Naive thymus-derived CD4-positive, alpha-beta T cell (primary cell): ENCODE results near the gene RDH8. TPM values are rescaled to one million over a fixed set of nuclear protein-coding genes. Genes with fewer than 3 reads are reported as not detected.

Source experiments
- ATAC-seq: fragments of 150-1000 bp; cut with Tn5 transposase; 2 replicates; pipeline ENCODE4 v1.10.0; 2021; ENCODE audit warnings: mild to moderate bottlenecking, moderate library complexity
- CTCF ChIA-PET: fragments of 350-600 bp; sonication (Branson Sonifier 250); formaldehyde crosslinking; loops from one replicate; lab custom pipeline; 2021; ENCODE audit warnings: antibody characterized with exemption; lab: Charles Lee
- POLR2A ChIA-PET: fragments of 350-600 bp; sonication (Branson Sonifier 250); formaldehyde crosslinking; loops from one replicate; lab custom pipeline; 2021; ENCODE audit warnings: antibody characterized with exemption, inconsistent platforms; lab: Charles Lee
- DNase-seq, 9 donors: peaks; one replicate each; pipeline versions ENCODE4 v3.0.0 to v3.0.0-alpha.2; 2020 to 2022; ENCODE audit warnings: mixed read lengths in 1 of 9
- H3K27ac ChIP-seq: one replicate; pipeline ENCODE4 v1.7.0; 2013; ENCODE audit warnings: mild to moderate bottlenecking, low read depth, low read length, moderate library complexity
- H3K27me3 ChIP-seq, 2 donors: one replicate each; pipeline ENCODE4 v1.7.0; 2013; ENCODE audit warnings: low read length in 2 of 2, mild to moderate bottlenecking in 2 of 2, moderate library complexity in 2 of 2; ENCODE audit not compliant: control insufficient read depth in 2 of 2, insufficient read depth in 2 of 2
- H3K36me3 ChIP-seq, 3 experiments: 1 replicate in 2 of 3; 2 replicates in 1 of 3; pipeline ENCODE4 v1.7.0; 2013; ENCODE audit warnings: low read length in 3 of 3, mild to moderate bottlenecking in 3 of 3, moderate library complexity in 1 of 3; ENCODE audit not compliant: insufficient read depth in 3 of 3, control insufficient read depth in 2 of 3
- H3K4me1 ChIP-seq, 2 donors: one replicate each; pipeline ENCODE4 v1.7.0; 2013; ENCODE audit warnings: low read length in 2 of 2, mild to moderate bottlenecking in 2 of 2, moderate library complexity in 1 of 2; ENCODE audit not compliant: control insufficient read depth in 2 of 2, insufficient read depth in 2 of 2
- H3K4me3 ChIP-seq: 2 replicates; pipeline ENCODE4 v1.7.0; 2013; ENCODE audit warnings: mild to moderate bottlenecking, low read length
- H3K9me3 ChIP-seq, 3 experiments: 1 replicate in 2 of 3; 2 replicates in 1 of 3; pipeline ENCODE4 v1.7.0; 2013; ENCODE audit warnings: low read length in 3 of 3; ENCODE audit not compliant: control insufficient read depth in 2 of 3
- H3K27ac Mint-ChIP-seq, 9 donors: one replicate each; pipeline ENCODE4 v1.8.0; 2020 to 2022; ENCODE audit warnings: mixed read lengths in 9 of 9, mild to moderate bottlenecking in 8 of 9, moderate library complexity in 5 of 9, inconsistent platforms in 2 of 9
- H3K27me3 Mint-ChIP-seq, 5 donors: one replicate each; pipeline ENCODE4 v1.8.0; 2021 to 2022; ENCODE audit warnings: mixed read lengths in 5 of 5, mild to moderate bottlenecking in 1 of 5
- H3K36me3 Mint-ChIP-seq, 5 donors: one replicate each; pipeline ENCODE4 v1.8.0; 2020 to 2022; ENCODE audit warnings: mixed read lengths in 5 of 5, mild to moderate bottlenecking in 3 of 5, inconsistent platforms in 1 of 5
- H3K4me1 Mint-ChIP-seq, 7 donors: one replicate each; pipeline ENCODE4 v1.8.0; 2020 to 2022; ENCODE audit warnings: mixed read lengths in 7 of 7, mild to moderate bottlenecking in 3 of 7, inconsistent platforms in 1 of 7
- H3K4me3 Mint-ChIP-seq, 10 donors: one replicate each; pipeline ENCODE4 v1.8.0; 2020 to 2022; ENCODE audit warnings: mild to moderate bottlenecking in 10 of 10, mixed read lengths in 10 of 10, moderate library complexity in 6 of 10, inconsistent platforms in 2 of 10
- H3K9me3 Mint-ChIP-seq, 11 donors: one replicate each; pipeline ENCODE4 v1.8.0; 2020 to 2022; ENCODE audit warnings: mixed read lengths in 11 of 11, mild to moderate bottlenecking in 4 of 11, inconsistent platforms in 1 of 11, moderate library complexity in 1 of 11
- intact Hi-C, 2 donors: fragments of 100-400 bp; cut with micrococcal nuclease; formaldehyde crosslinking; loops; one replicate each; pipeline ENCODE4 v1.15.1; 2023
- polyA plus RNA-seq, 2 donors: library from polyadenylated mRNA; unstranded; fragments of 300-500 nt; fragmentation: Illumina TruSeq; gene quantifications; one replicate each; pipeline ENCODE4 v1.2.3, GENCODE V29; 2021
- total RNA-seq, 6 experiments: library from RNA in 5 of 6; stranded (reverse) in 5 of 6; gene quantifications; 1 replicate in 5 of 6; 2 replicates in 1 of 6; pipeline ENCODE4 v1.2.3 and lab custom pipeline; 2021 to 2026

The RDH8 gene
- total and polyA plus RNA-seq, 7 experiments from 2014 or later = not detected

GRCh38 chr19:9970481-9970880 lies 42.8 kb upstream of the RDH8 start:
- Histone ChIP-seq H3K9me3 (no peaks in the 10 kb centered on the region), H3K27me3 (no peaks in the 10 kb centered on the region), H3K36me3 (no peaks in the 10 kb centered on the region), H3K27ac (no peak overlapping the region), H3K4me1 (no peaks in the 10 kb centered on the region), H3K4me3 (no peak overlapping the region)
- H3K27me3 Mint-ChIP-seq = peaks cover 20 to 45% (median 38%) of the 10 kb centered on the region in 5 donors
- ChIA-PET CTCF (no interaction called here), POLR2A (no interaction called here)
- no peak overlapping the region for H3K4me3 Mint-ChIP-seq
- intact Hi-C loops = no loop called here
- H3K36me3 Mint-ChIP-seq = peaks cover 0 to 4% (median 0%) of the 10 kb centered on the region in 5 donors
- H3K27ac Mint-ChIP-seq = no peak overlapping the region
- H3K4me1 Mint-ChIP-seq = peaks cover 0 to 15% (median 4%) of the 10 kb centered on the region in 7 donors
- H3K9me3 Mint-ChIP-seq = peaks cover 0 to 5% (median 0%) of the 10 kb centered on the region in 11 donors
- DNase-seq (no peak), ATAC-seq (no peak)

GRCh38 chr19:9971166-9971897 lies 42.0 kb upstream of the RDH8 start:
- H3K27ac ChIP-seq = no peak overlapping the region
- no peaks in the 10 kb centered on the region for H3K4me1 ChIP-seq
- peaks cover 0 to 15% (median 4%) of the 10 kb centered on the region in 7 donors for H3K4me1 Mint-ChIP-seq
- POLR2A ChIA-PET = no interaction called here
- H3K27ac Mint-ChIP-seq = no peak overlapping the region
- H3K9me3 ChIP-seq = no peaks in the 10 kb centered on the region
- no peaks in the 10 kb centered on the region for H3K27me3 ChIP-seq
- no peak for DNase-seq
- H3K36me3 ChIP-seq = no peaks in the 10 kb centered on the region
- no peak for ATAC-seq
- intact Hi-C loops = no loop called here
- H3K4me3 ChIP-seq = no peak overlapping the region
- peaks cover 0 to 4% (median 0%) of the 10 kb centered on the region in 5 donors for H3K36me3 Mint-ChIP-seq
- H3K27me3 Mint-ChIP-seq = peaks cover 14 to 39% (median 32%) of the 10 kb centered on the region in 5 donors
- CTCF ChIA-PET = no interaction called here
- peaks cover 0 to 5% (median 0%) of the 10 kb centered on the region in 11 donors for H3K9me3 Mint-ChIP-seq
- no peak overlapping the region for H3K4me3 Mint-ChIP-seq

- Mint-ChIP-seq H3K4me1 (peaks cover 0 to 9% (median 0%) of the 10 kb centered on the region in 7 donors), H3K4me3 (no peak overlapping the region), H3K9me3 (peaks cover 0 to 5% (median 0%) of the 10 kb centered on the region in 11 donors), H3K27ac (no peak overlapping the region), H3K27me3 (peaks cover 9 to 32% (median 25%) of the 10 kb centered on the region in 5 donors), H3K36me3 (no peaks in the 10 kb centered on the region)
- H3K4me1 ChIP-seq = no peaks in the 10 kb centered on the region
- H3K36me3 ChIP-seq = no peaks in the 10 kb centered on the region
- DNase-seq = no peak
- ChIA-PET CTCF (no interaction called here), POLR2A (interaction anchor here (0.5 kb wide), 1 partner anchor 705 kb away, joined by 3 read pairs; no protein-coding TSS in a partner anchor)
- intact Hi-C loops = no loop called here
- no peak for ATAC-seq
- H3K27me3 ChIP-seq = no peaks in the 10 kb centered on the region
- H3K9me3 ChIP-seq = no peaks in the 10 kb centered on the region
- H3K4me3 ChIP-seq = no peak overlapping the region
- H3K27ac ChIP-seq = no peak overlapping the region
Measured at GRCh38 chr19:9972103-9972502, 41.2 kb upstream of the RDH8 start.

- Mint-ChIP-seq H3K27me3 (peaks cover 0 to 37% (median 12%) of the 10 kb centered on the region in 5 donors), H3K27ac (no peak overlapping the region), H3K4me3 (no peak overlapping the region), H3K9me3 (peaks cover 0 to 10% (median 6%) of the 10 kb centered on the region in 11 donors), H3K4me1 (no peaks in the 10 kb centered on the region), H3K36me3 (peaks cover 0 to 8% (median 4%) of the 10 kb centered on the region in 5 donors)
- no peaks in the 10 kb centered on the region for H3K9me3 ChIP-seq
- H3K4me1 ChIP-seq = no peaks in the 10 kb centered on the region
- ChIA-PET CTCF (no interaction called here), POLR2A (no interaction called here)
- no peaks in the 10 kb centered on the region for H3K27me3 ChIP-seq
- H3K4me3 ChIP-seq = no peak overlapping the region
- no peaks in the 10 kb centered on the region for H3K36me3 ChIP-seq
- H3K27ac ChIP-seq = no peak overlapping the region
- DNase-seq (no peak), ATAC-seq (no peak)
- intact Hi-C loops = no loop called here
Measured at GRCh38 chr19:9981406-9982260, 31.6 kb upstream of the RDH8 start.

GRCh38 chr19:9986787-9987281 lies 26.4 kb upstream of the RDH8 start:
- Mint-ChIP-seq H3K4me1 (no peaks in the 10 kb centered on the region), H3K27me3 (peaks cover 0 to 31% (median 9%) of the 10 kb centered on the region in 5 donors), H3K9me3 (peaks cover 0 to 4% (median 0%) of the 10 kb centered on the region in 11 donors), H3K36me3 (peaks cover 0 to 3% (median 0%) of the 10 kb centered on the region in 5 donors), H3K27ac (no peak overlapping the region), H3K4me3 (no peak overlapping the region)
- Histone ChIP-seq H3K4me3 (no peak overlapping the region), H3K27ac (no peak overlapping the region), H3K9me3 (no peaks in the 10 kb centered on the region), H3K36me3 (no peaks in the 10 kb centered on the region), H3K27me3 (no peaks in the 10 kb centered on the region), H3K4me1 (no peaks in the 10 kb centered on the region)
- intact Hi-C loops = no loop called here
- ChIA-PET CTCF (no interaction called here), POLR2A (interaction anchor here (0.5 kb wide), 1 partner anchor 1735 kb away, joined by 3 read pairs; no protein-coding TSS in a partner anchor)
- ATAC-seq (no peak), DNase-seq (no peak)

- no peaks in the 10 kb centered on the region for H3K9me3 ChIP-seq
- no peak overlapping the region for H3K4me3 ChIP-seq
- no peak for ATAC-seq
- ChIA-PET POLR2A (no interaction called here), CTCF (no interaction called here)
- H3K36me3 ChIP-seq = no peaks in the 10 kb centered on the region
- no peaks in the 10 kb centered on the region for H3K4me1 ChIP-seq
- H3K27me3 Mint-ChIP-seq = peaks cover 0 to 24% (median 0%) of the 10 kb centered on the region in 5 donors
- no peak overlapping the region for H3K27ac Mint-ChIP-seq
- no peak overlapping the region for H3K27ac ChIP-seq
- no peaks in the 10 kb centered on the region for H3K4me1 Mint-ChIP-seq
- no peak for DNase-seq
- peaks cover 0 to 1% (median 0%) of the 10 kb centered on the region in 11 donors for H3K9me3 Mint-ChIP-seq
- intact Hi-C loops = no loop called here
- H3K27me3 ChIP-seq = no peaks in the 10 kb centered on the region
- no peaks in the 10 kb centered on the region for H3K36me3 Mint-ChIP-seq
- no peak overlapping the region for H3K4me3 Mint-ChIP-seq
Measured at GRCh38 chr19:9989504-9989903, 23.8 kb upstream of the RDH8 start.
